Loucy (cell line): Measurements from ENCODE around the gene MDM2.

Experiments used
- H2AFZ ChIP-seq: fragments of 200-600 bp; sonication (generic); 2 replicates; pipeline ENCODE4 v1.6.0; 2016; ENCODE audit warnings: antibody characterized with exemption, mild to moderate bottlenecking, low read length, moderate library complexity
- H3F3A ChIP-seq: fragments of 200-600 bp; 2 replicates; pipeline ENCODE4 v1.6.0; 2016; ENCODE audit warnings: antibody characterized with exemption, low read depth, mild to moderate bottlenecking
- H3K27me3 ChIP-seq: fragments of 200-600 bp; sonication (generic); 2 replicates; pipeline ENCODE4 v1.6.1; 2014; ENCODE audit warnings: low read length, mild to moderate bottlenecking; ENCODE audit not compliant: insufficient read depth, poor library complexity, severe bottlenecking
- H3K36me3 ChIP-seq: fragments of 200-600 bp; sonication (generic); 2 replicates; pipeline ENCODE4 v1.6.1; 2016; ENCODE audit warnings: low read length; ENCODE audit not compliant: insufficient read depth
- H3K4me1 ChIP-seq: fragments of 200-600 bp; sonication (generic); 2 replicates; pipeline ENCODE4 v1.5.1; 2014; ENCODE audit warnings: low read length, mild to moderate bottlenecking; ENCODE audit not compliant: insufficient read depth, poor library complexity, severe bottlenecking
- H3K4me2 ChIP-seq: fragments of 200-600 bp; sonication (generic); 2 replicates; pipeline ENCODE4 v1.6.0; 2014; ENCODE audit warnings: antibody characterized with exemption, low read length, low read depth, mild to moderate bottlenecking; ENCODE audit not compliant: poor library complexity, severe bottlenecking
- H3K4me3 ChIP-seq: fragments of 200-600 bp; sonication (generic); 2 replicates; pipeline ENCODE4 v1.5.1; 2014; ENCODE audit warnings: low read length, mild to moderate bottlenecking, mixed read lengths; ENCODE audit not compliant: poor library complexity, severe bottlenecking
- H3K79me2 ChIP-seq: fragments of 200-600 bp; sonication (generic); 2 replicates; pipeline ENCODE4 v1.6.1; 2014; ENCODE audit warnings: low read length; ENCODE audit not compliant: insufficient read depth
- H3K9ac ChIP-seq: fragments of 200-600 bp; sonication (generic); 2 replicates; pipeline ENCODE4 v1.6.0; 2014; ENCODE audit warnings: mild to moderate bottlenecking, low read depth, low read length, moderate library complexity; ENCODE audit not compliant: poor library complexity, severe bottlenecking
- H3K9me2 ChIP-seq: fragments of 200-600 bp; sonication (generic); replicated peaks from 2 replicates; pipeline ENCODE4 v1.6.1; 2016; ENCODE audit warnings: low read depth, low read length, mixed read lengths
- H3K9me3 ChIP-seq: fragments of 200-600 bp; sonication (generic); 2 replicates; pipeline ENCODE4 v1.6.1; 2014; ENCODE audit warnings: mild to moderate bottlenecking, antibody characterized with exemption, low read length, low read depth; ENCODE audit not compliant: insufficient read depth
- H4K20me1 ChIP-seq: fragments of 200-600 bp; sonication (generic); 2 replicates; pipeline ENCODE4 v1.6.0; 2014; ENCODE audit warnings: antibody characterized with exemption, low read length, mild to moderate bottlenecking; ENCODE audit not compliant: insufficient read depth, poor library complexity, severe bottlenecking
- CTCF ChIP-seq: fragments of 200-600 bp; sonication (generic); conservative IDR thresholded peaks from 2 replicates; pipeline ENCODE4 v1.5.1; 2014; ENCODE audit warnings: mild to moderate bottlenecking, antibody characterized with exemption, low read length
- EZH2phosphoT487 ChIP-seq: fragments of 200-600 bp; IDR thresholded peaks from 2 replicates; pipeline ENCODE4 v1.6.1; 2018; ENCODE audit warnings: antibody characterized with exemption, mild to moderate bottlenecking, moderate library complexity, borderline replicate concordance

MDM2 gene

GRCh38 chr12:68768431-68768939 is 39.5 kb upstream of the MDM2 start:
- Histone ChIP-seq H3K36me3 (peaks cover 5% of the 10 kb centered on the region; the same call in 1 of the 2 replicates), H2AFZ (no peak overlapping the region), H3K9me2 (no peaks in the 10 kb centered on the region), H4K20me1 (no peaks in the 10 kb centered on the region), H3K4me2 (no peak overlapping the region), H3K27me3 (no peaks in the 10 kb centered on the region), H3K4me1 (peaks cover 4% of the 10 kb centered on the region), H3K4me3 (no peak overlapping the region), H3K9ac (no peak overlapping the region), H3K79me2 (no peaks in the 10 kb centered on the region), H3F3A (no peaks in the 10 kb centered on the region), H3K9me3 (no peaks in the 10 kb centered on the region)
- TF ChIP-seq EZH2phosphoT487 (no peak), CTCF (no peak)

- Histone ChIP-seq H3K9me2 (no peaks in the 10 kb centered on the region), H3K27me3 (no peaks in the 10 kb centered on the region), H3K9me3 (no peaks in the 10 kb centered on the region), H4K20me1 (no peaks in the 10 kb centered on the region), H3K4me1 (peaks cover 4% of the 10 kb centered on the region), H3K79me2 (no peaks in the 10 kb centered on the region), H3K36me3 (peaks cover 5% of the 10 kb centered on the region; the same call in 1 of the 2 replicates), H3K9ac (no peak overlapping the region), H3K4me2 (no peak overlapping the region), H3K4me3 (no peak overlapping the region), H2AFZ (no peak overlapping the region), H3F3A (no peaks in the 10 kb centered on the region)
- TF ChIP-seq CTCF, result no peak
- TF ChIP-seq EZH2phosphoT487, result no peak
These were observed 38.0 kb upstream of the MDM2 start for GRCh38 chr12:68769941-68770340.

GRCh38 chr12:68771223-68771925 is 36.6 kb upstream of the MDM2 start:
- Histone ChIP-seq H3K9ac (no peak overlapping the region), H3K36me3 (peaks cover 5% of the 10 kb centered on the region; the same call in 1 of the 2 replicates), H2AFZ (no peak overlapping the region), H3F3A (no peaks in the 10 kb centered on the region), H3K27me3 (no peaks in the 10 kb centered on the region), H3K4me2 (no peak overlapping the region), H3K9me2 (no peaks in the 10 kb centered on the region), H3K4me1 (peaks cover 4% of the 10 kb centered on the region), H3K9me3 (no peaks in the 10 kb centered on the region), H3K79me2 (no peaks in the 10 kb centered on the region), H4K20me1 (no peaks in the 10 kb centered on the region), H3K4me3 (no peak overlapping the region)
- TF ChIP-seq CTCF (no peak), EZH2phosphoT487 (no peak)
